ELR (cell line): ENCODE data around the gene STRA6.

Experiments used
- DNase-seq: peaks from one replicate; pipeline ENCODE4 v3.0.0-alpha.2; 2015; ENCODE audit warnings: low read depth

The STRA6 gene

GRCh38 chr15:74206801-74207281 lies 4.3 kb upstream of the STRA6 start:
- DNase-seq: no peak

GRCh38 chr15:74205582-74205947 lies 3.0 kb upstream of the STRA6 start:
- no peak for DNase-seq

- peak; percentile 58 for DNase-seq
Measured at GRCh38 chr15:74203914-74204431, 1.4 kb upstream of the STRA6 start.

GRCh38 chr15:74201710-74202420 lies 722 bp downstream of the STRA6 start:
- DNase-seq: peak; percentile 47

GRCh38 chr15:74200871-74201419 lies 1.6 kb downstream of the STRA6 start:
- peak; percentile 51 for DNase-seq

GRCh38 chr15:74200412-74200815 lies 2.2 kb downstream of the STRA6 start:
- peak; percentile 79 for DNase-seq

GRCh38 chr15:74199297-74199652 lies 3.3 kb downstream of the STRA6 start:
- DNase-seq: no peak

- no peak for DNase-seq
Measured at GRCh38 chr15:74197176-74197965, 5.2 kb downstream of the STRA6 start.

GRCh38 chr15:74196175-74196574 lies 6.4 kb downstream of the STRA6 start:
- peak; percentile 90 for DNase-seq

GRCh38 chr15:74194572-74195559 lies 7.7 kb downstream of the STRA6 start:
- DNase-seq: no peak

GRCh38 chr15:74193905-74194304 lies 8.7 kb downstream of the STRA6 start:
- DNase-seq: no peak

GRCh38 chr15:74193299-74193718 lies 9.3 kb downstream of the STRA6 start:
- DNase-seq: peak; percentile 98

GRCh38 chr15:74192751-74193150 lies 9.8 kb downstream of the STRA6 start:
- no peak for DNase-seq

GRCh38 chr15:74191798-74192197 lies 10.8 kb downstream of the STRA6 start:
- no peak for DNase-seq

- no peak for DNase-seq
Measured at GRCh38 chr15:74188216-74188615, 14.4 kb downstream of the STRA6 start.

GRCh38 chr15:74185710-74186348 lies 16.8 kb downstream of the STRA6 start:
- DNase-seq: peak; percentile 45

- DNase-seq: no peak
Measured at GRCh38 chr15:74184582-74185091, 17.9 kb downstream of the STRA6 start.

- DNase-seq: no peak
Measured at GRCh38 chr15:74182131-74182530, 20.5 kb downstream of the STRA6 start.

- no peak for DNase-seq
Measured at GRCh38 chr15:74180881-74181602, 21.5 kb downstream of the STRA6 start.
